H1 (cell line): ENCODE measurements around the gene KLHL21. TPM values are rescaled to one million over a fixed set of nuclear protein-coding genes. Genes with fewer than 3 reads are reported as not detected.

ENCODE experiments used
- CTCF ChIA-PET: fragments of 300-600 bp; sonication (Branson Sonifier 250); formaldehyde crosslinking; loops from one replicate; lab custom pipeline; 2021; ENCODE audit not compliant: partially characterized antibody; lab: Charles Lee
- POLR2A ChIA-PET: fragments of 300-600 bp; sonication (Branson Sonifier 250); formaldehyde crosslinking; loops from one replicate; lab custom pipeline; 2021; ENCODE audit warnings: inconsistent platforms; ENCODE audit not compliant: partially characterized antibody; lab: Charles Lee
- DNase-seq, 2 experiments: peaks; one replicate each; pipeline versions ENCODE4 v3.0.0 to v3.0.0-alpha.2; 2010 to 2022; ENCODE audit warnings: low spot score in 2 of 2, low read depth in 1 of 2, mixed read lengths in 1 of 2
- FAIRE-seq: peaks from 2 replicates; lab custom pipeline; 2011; peaks lifted over from hg19 to GRCh38; lab: Jason Lieb, UNC
- H2AFZ ChIP-seq: 2 replicates; pipeline ENCODE4 v1.8.1; 2012; ENCODE audit warnings: low read length, inconsistent platforms
- H2AK5ac ChIP-seq: 2 replicates; pipeline ENCODE4 v1.6.1; 2013; ENCODE audit warnings: low read depth, low read length
- H2BK120ac ChIP-seq: replicated peaks from 2 replicates; pipeline ENCODE3; 2013; ENCODE audit warnings: low read depth, low read length, inconsistent platforms
- H2BK12ac ChIP-seq: 2 replicates; pipeline ENCODE4 v1.6.1; 2013; ENCODE audit warnings: low read depth, low read length
- H2BK15ac ChIP-seq: 2 replicates; pipeline ENCODE4 v1.6.1; 2013; ENCODE audit warnings: low read length
- H2BK20ac ChIP-seq: 2 replicates; pipeline ENCODE4 v1.6.1; 2013; ENCODE audit warnings: low read length
- H2BK5ac ChIP-seq: 2 replicates; pipeline ENCODE4 v1.6.1; 2013; ENCODE audit warnings: low read depth, low read length
- H3K14ac ChIP-seq: 2 replicates; pipeline ENCODE4 v1.6.1; 2013; ENCODE audit warnings: inconsistent platforms; ENCODE audit not compliant: insufficient read length
- H3K18ac ChIP-seq: 2 replicates; pipeline ENCODE4 v1.6.1; 2013; ENCODE audit warnings: low read length; ENCODE audit errors: extremely low read depth
- H3K23ac ChIP-seq: 2 replicates; pipeline ENCODE4 v1.6.1; 2013; ENCODE audit warnings: inconsistent platforms; ENCODE audit not compliant: insufficient read length
- H3K23me2 ChIP-seq: 2 replicates; pipeline ENCODE4 v1.6.1; 2013; ENCODE audit warnings: low read depth, low read length
- H3K27ac ChIP-seq: 2 replicates; pipeline ENCODE4 v1.6.1; 2011; ENCODE audit warnings: low read depth, low read length, inconsistent platforms
- H3K27me3 ChIP-seq, 4 experiments: replicated peaks in 1 of 4; 1 replicate in 1 of 4; 2 replicates in 3 of 4; pipeline versions ENCODE4 v1.6.1 to v1.8.1; 2011 to 2013; ENCODE audit warnings: low read length in 3 of 4, mild to moderate bottlenecking in 3 of 4, inconsistent platforms in 2 of 4, mixed read lengths in 2 of 4, moderate library complexity in 1 of 4; ENCODE audit not compliant: control insufficient read depth in 3 of 4, insufficient read depth in 3 of 4; ENCODE audit errors: extremely low read depth in 1 of 4
- H3K36me3 ChIP-seq, 4 experiments: 2 replicates each; pipeline versions ENCODE4 v1.6.1 to v1.8.1; 2011 to 2013; ENCODE audit warnings: mild to moderate bottlenecking in 4 of 4, low read length in 3 of 4, moderate library complexity in 2 of 4, control low read depth in 1 of 4, inconsistent platforms in 1 of 4; ENCODE audit not compliant: insufficient read depth in 4 of 4, control insufficient read depth in 2 of 4
- H3K4ac ChIP-seq: replicated peaks from 2 replicates; pipeline ENCODE3; 2013; ENCODE audit warnings: low read length, low read depth, mixed read lengths, inconsistent platforms; ENCODE audit not compliant: insufficient read length
- H3K4me1 ChIP-seq, 4 experiments: replicated peaks in 1 of 4; 1 replicate in 1 of 4; 2 replicates in 3 of 4; pipeline versions ENCODE4 v1.6.1 to v1.8.1; 2011 to 2013; ENCODE audit warnings: low read length in 3 of 4, inconsistent platforms in 2 of 4, mixed read lengths in 1 of 4; ENCODE audit not compliant: insufficient read depth in 4 of 4, control insufficient read depth in 3 of 4
- H3K4me2 ChIP-seq, 2 experiments: 2 replicates each; pipeline versions ENCODE4 v1.6.1 to v1.8.1; 2011 to 2013; ENCODE audit warnings: low read depth in 2 of 2, low read length in 2 of 2, control low read depth in 1 of 2, inconsistent platforms in 1 of 2, mild to moderate bottlenecking in 1 of 2; ENCODE audit not compliant: insufficient read depth in 1 of 2
- H3K4me3 ChIP-seq, 4 experiments: fragments of 200-600, 300-600 bp in 1 of 4; sonication (generic), shearing (Covaris generic), sonication (Bioruptor Twin) in 1 of 4; 2 replicates each; pipeline versions ENCODE4 v1.5.1 to v1.8.1; 2011 to 2016; ENCODE audit warnings: low read length in 4 of 4, low read depth in 3 of 4, control low read depth in 2 of 4, inconsistent platforms in 2 of 4, mild to moderate bottlenecking in 2 of 4, mixed read lengths in 1 of 4, moderate library complexity in 1 of 4; ENCODE audit not compliant: insufficient read depth in 2 of 4; ENCODE audit errors: extremely low read depth in 1 of 4
- H3K56ac ChIP-seq: replicated peaks from 2 replicates; pipeline ENCODE3; 2013; ENCODE audit warnings: low read depth, mild to moderate bottlenecking, mixed read lengths, low read length, inconsistent platforms; ENCODE audit not compliant: insufficient read length
- H3K79me1 ChIP-seq: 2 replicates; pipeline ENCODE4 v1.6.1; 2013; ENCODE audit warnings: low read depth, low read length, control low read depth
- H3K79me2 ChIP-seq, 2 experiments: 2 replicates each; pipeline versions ENCODE4 v1.6.1 to v1.8.1; 2012 to 2013; ENCODE audit warnings: low read length in 2 of 2, mild to moderate bottlenecking in 2 of 2, inconsistent platforms in 1 of 2; ENCODE audit not compliant: insufficient read depth in 2 of 2, control insufficient read depth in 1 of 2
- H3K9ac ChIP-seq, 4 experiments: replicated peaks in 1 of 4; 1 replicate in 1 of 4; 2 replicates in 3 of 4; pipeline versions ENCODE4 v1.6.1 to v1.8.1; 2011 to 2013; ENCODE audit warnings: low read depth in 3 of 4, low read length in 3 of 4, control low read depth in 2 of 4, mild to moderate bottlenecking in 2 of 4, moderate library complexity in 2 of 4, inconsistent platforms in 1 of 4; ENCODE audit errors: extremely low read depth in 1 of 4
- H3K9me3 ChIP-seq, 2 experiments: 2 replicates each; pipeline versions ENCODE4 v1.6.1 to v1.8.1; 2012 to 2013; ENCODE audit warnings: mild to moderate bottlenecking in 2 of 2, moderate library complexity in 2 of 2, control low read depth in 1 of 2, inconsistent platforms in 1 of 2, low read depth in 1 of 2, low read length in 1 of 2, mixed read lengths in 1 of 2; ENCODE audit not compliant: insufficient read depth in 2 of 2
- H4K20me1 ChIP-seq, 2 experiments: replicated peaks in 1 of 2; 2 replicates each; pipeline versions ENCODE3 to v1.8.1; 2011 to 2013; ENCODE audit warnings: inconsistent platforms in 2 of 2, low read length in 2 of 2, mild to moderate bottlenecking in 1 of 2; ENCODE audit not compliant: insufficient read depth in 2 of 2, control insufficient read depth in 1 of 2
- H4K5ac ChIP-seq: 2 replicates; pipeline ENCODE4 v1.6.1; 2013; ENCODE audit warnings: low read length, low read depth, mixed read lengths, inconsistent platforms; ENCODE audit not compliant: insufficient read length
- H4K8ac ChIP-seq: 2 replicates; pipeline ENCODE4 v1.8.0; 2013; ENCODE audit warnings: mild to moderate bottlenecking, moderate library complexity, low read length, inconsistent platforms; ENCODE audit not compliant: insufficient read depth; ENCODE audit errors: extremely low read depth
- H4K91ac ChIP-seq: replicated peaks from 2 replicates; pipeline ENCODE3; 2013; ENCODE audit warnings: low read length, mixed read lengths, inconsistent platforms; ENCODE audit not compliant: insufficient read length
- ATF2 ChIP-seq: IDR thresholded peaks from 2 replicates; pipeline ENCODE4 v1.6.1; 2012; ENCODE audit warnings: low read length, inconsistent platforms
- CEBPB ChIP-seq: IDR thresholded peaks from 2 replicates; pipeline ENCODE4 v1.6.1; 2012; ENCODE audit warnings: low read depth, low read length
- CTCF ChIP-seq, 3 experiments: IDR thresholded peaks; 1 replicate in 2 of 3; 2 replicates in 1 of 3; pipeline versions ENCODE4 v1.5.1 to v1.6.1; 2011; ENCODE audit warnings: low read length in 3 of 3, mild to moderate bottlenecking in 3 of 3, inconsistent platforms in 2 of 3, low read depth in 1 of 3, moderate library complexity in 1 of 3; ENCODE audit not compliant: insufficient read depth in 1 of 3; ENCODE audit errors: control extremely low read depth in 1 of 3
- KDM1A ChIP-seq: fragments of 200-600, 300-600 bp; sonication (generic); IDR thresholded peaks from 2 replicates; pipeline ENCODE4 v1.7.1; 2016; ENCODE audit warnings: mild to moderate bottlenecking, low read length, borderline replicate concordance
- NRF1 ChIP-seq: IDR thresholded peaks from 2 replicates; pipeline ENCODE4 v1.6.1; 2011; ENCODE audit warnings: mild to moderate bottlenecking, low read depth, low read length, improper control_type of control experiment
- RAD21 ChIP-seq, 2 experiments: IDR thresholded peaks in 1 of 2; conservative IDR thresholded peaks in 1 of 2; 2 replicates each; pipeline ENCODE4 v1.6.1; 2011; ENCODE audit warnings: low read depth in 2 of 2, low read length in 2 of 2, improper control_type of control experiment in 1 of 2, inconsistent platforms in 1 of 2, mild to moderate bottlenecking in 1 of 2, moderate library complexity in 1 of 2
- WGBS, 2 experiments: shearing (Covaris generic) in 1 of 2; methylation state at CpG; one replicate each; pipeline versions ENCODE4 v1.1.6 to v1.1.7; 2013 to 2015; ENCODE audit warnings: low lambda C conversion rate in 2 of 2, mixed read lengths in 2 of 2, inconsistent platforms in 1 of 2, low coverage in 1 of 2, missing lambda C conversion rate in 1 of 2; ENCODE audit not compliant: insufficient replicate concordance in 2 of 2, insufficient coverage in 1 of 2, insufficient read length in 1 of 2; ENCODE audit errors: extremely low coverage in 1 of 2, missing lambda C conversion rate in 1 of 2; 5-methylcytosine and 5-hydroxymethylcytosine counted together
- polyA plus RNA-seq, 7 experiments: library from polyadenylated mRNA; depleted of rRNA in 3 of 7; stranded (reverse) in 5 of 7; unstranded in 2 of 7; fragments of >200 nt in 5 of 7; fragments of 200-250 nt in 2 of 7; gene quantifications; 1 replicate in 5 of 7; 2 replicates in 1 of 7; 4 replicates in 1 of 7; pipeline versions ENCODE4 v1.2.1 to v1.2.3, GENCODE V29; 2011 to 2013; ENCODE audit warnings: missing spikeins in 2 of 7, mixed read lengths in 2 of 7
- total RNA-seq: library from RNA; stranded (reverse); fragmentation: NEBNext Ultra II Directional; extraction: Animal tissue kit (Norgen Biotek cat#: 25700); gene quantifications from 2 replicates; pipeline ENCODE4 v1.2.1, GENCODE V29; 2021

KLHL21 gene
- total and polyA plus RNA-seq, 2 of the 8 experiments (the other 6 are each of a cell fraction or from before 2014, with no cell fraction given) = 11.9 to 22.3 TPM

GRCh38 chr1:6646499-6647148 lies 44.0 kb upstream of the KLHL21 start:
- Histone ChIP-seq H2AK5ac (no peak overlapping the region), H3K79me1 (no peaks in the 10 kb centered on the region), H3K4me1 (no peaks in the 10 kb centered on the region; a peak in 2 of 7 replicates), H2BK12ac (no peak overlapping the region), H3K79me2 (no peaks in the 10 kb centered on the region), H3K4me2 (no peak overlapping the region), H3K18ac (no peak overlapping the region), H3K4ac (no peak overlapping the region), H2BK5ac (no peak overlapping the region), H3K9me3 (no peaks in the 10 kb centered on the region), H3K23me2 (no peaks in the 10 kb centered on the region), H3K23ac (no peak overlapping the region), H3K36me3 (peaks cover 10 to 40% (median 34%) of the 10 kb centered on the region in 4 experiments), H4K5ac (no peak overlapping the region), H2BK20ac (no peak overlapping the region), H4K91ac (no peak overlapping the region), H2BK120ac (no peak overlapping the region), H3K14ac (no peak overlapping the region), H3K27me3 (no peaks in the 10 kb centered on the region), H4K8ac (no peak overlapping the region), H3K4me3 (no peak overlapping the region), H3K9ac (no peak overlapping the region), H4K20me1 (peaks cover 6 to 12% of the 10 kb centered on the region in 2 experiments), H3K27ac (no peak overlapping the region), H2AFZ (no peak overlapping the region), H2BK15ac (no peak overlapping the region), H3K56ac (no peak overlapping the region)
- WGBS, 2 experiments = 61% methylated on average over 4 of the region's 10 CpGs; no CpG with 5 or more reads in 1 of the 2 experiments
- FAIRE-seq (peak; percentile 52), DNase-seq (no peak)
- ChIA-PET POLR2A (interaction anchor here (1.1 to 2.8 kb wide), 3 partner anchors 14 to 43 kb away, joined by 3 to 11 read pairs (median 11); partner anchors contain the start of gene KLHL21), CTCF (interaction anchor here (0.6 to 5.4 kb wide), 24 partner anchors 8 to 499 kb away, joined by 3 to 48 read pairs (median 5); partner anchors contain the start of genes DNAJC11, KLHL21, NOL9 and TAS1R1)
- TF ChIP-seq NRF1 (no peak), RAD21 (IDR thresholded peaks at IDR 0.05 in 1 of 2, conservative IDR thresholded peaks at IDR 0.05 in 1 of 2; ENCODE audit: low read depth in 2 of 2, low read length in 2 of 2) (peak; percentile 75 to 79), CEBPB (0 out of 2 replicates have a peak, but pooled peaks have one; percentile 7), ATF2 (0 out of 2 replicates have a peak, but pooled peaks have one; percentile 35), KDM1A (no peak), CTCF (IDR thresholded peaks at IDR 0.05; ENCODE audit: control extremely low read depth in 1 of 3, insufficient read depth in 1 of 3, low read depth in 1 of 3, low read length in 3 of 3) (peak in 2 of 3 experiments; percentile 48 to 54; a peak in 3 of 4 replicates)
